ENCODE data around the gene KRTAP6-1.

Gene KRTAP6-1

DNA sequence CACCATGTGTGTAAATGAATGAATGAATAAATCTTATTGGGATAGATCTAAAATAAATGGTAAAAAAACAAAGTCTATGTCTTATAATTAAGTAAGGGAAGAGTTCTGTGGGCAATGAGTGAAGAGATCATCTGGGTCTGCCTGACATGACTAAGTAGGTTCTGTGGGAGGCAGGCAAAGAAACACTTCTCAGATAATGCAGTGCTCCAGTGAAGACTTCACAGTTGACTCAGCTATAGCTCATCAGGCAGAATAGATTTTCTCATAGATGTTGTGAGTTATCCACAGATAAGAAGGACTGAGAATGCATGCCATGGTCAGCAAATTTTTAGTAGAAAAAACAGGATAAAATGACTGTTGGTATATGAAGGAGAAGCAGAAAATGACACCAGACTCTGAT lies 36.0 kb downstream of the KRTAP6-1 start:
- no peak for ATAC-seq
- DNase-seq, result no peak

DNA sequence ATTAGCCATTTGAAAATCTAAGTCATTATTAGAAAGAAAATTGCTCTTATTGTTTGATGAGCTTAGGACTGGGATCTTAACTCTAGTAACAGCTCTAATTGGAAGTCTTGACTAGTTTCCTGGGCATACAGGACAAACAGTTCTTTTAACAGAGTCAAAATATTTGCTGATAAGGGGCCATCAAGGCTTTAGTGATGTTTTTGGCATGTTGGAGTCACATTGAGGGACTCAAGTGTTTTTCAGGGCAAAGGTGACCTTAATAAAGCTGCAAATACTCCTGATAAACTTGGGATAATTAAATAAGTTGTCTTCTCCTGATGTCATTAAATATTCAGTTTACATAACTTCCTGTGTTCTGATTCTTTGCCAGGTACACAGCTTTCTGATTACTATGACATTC lies 46.1 kb downstream of the KRTAP6-1 start:
- ATAC-seq (no peak), DNase-seq (no peak)

DNA sequence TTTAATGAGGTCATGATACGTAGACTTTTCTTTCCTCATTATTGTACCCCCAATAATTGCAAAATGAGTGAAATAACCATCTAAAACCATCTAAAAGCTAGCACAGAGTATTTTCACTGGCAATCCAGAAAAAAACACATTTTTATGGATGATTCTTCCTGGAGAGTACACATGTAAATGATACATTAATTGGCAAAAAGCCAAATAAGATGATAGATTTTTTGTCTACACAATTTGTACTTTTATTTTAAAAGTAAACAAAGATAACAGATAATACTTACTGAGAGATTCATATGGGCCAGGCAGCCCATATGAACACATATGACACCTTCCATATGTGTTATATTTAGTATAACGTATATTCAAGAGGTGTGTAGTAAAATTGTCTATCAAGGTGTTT lies 50.1 kb downstream of the KRTAP6-1 start:
- DNase-seq, result no peak

More for the DNA sequence above, 50.1 kb downstream of the KRTAP6-1 start:
- ATAC-seq, result no peak
